DND-41 (cell line): Measurements from ENCODE around the gene ANKRD12.

Experiments used
- ATAC-seq: fragments of 200-7000 bp; cut with Tn5 transposase; 3 replicates; pipeline ENCODE4 v1.9.1; 2021; ENCODE audit warnings: low read depth; ENCODE audit not compliant: insufficient read depth
- DNase-seq: peaks from one replicate; pipeline ENCODE4 v3.0.0-alpha.2; 2020
- H2AFZ ChIP-seq: 2 replicates; pipeline ENCODE4 v1.6.0; 2012; ENCODE audit warnings: low read depth, low read length
- H3K27ac ChIP-seq: 2 replicates; pipeline ENCODE4 v1.5.1; 2012; ENCODE audit warnings: low read length, inconsistent platforms
- H3K27me3 ChIP-seq: fragments of 200-600 bp; sonication (generic); 2 replicates; pipeline ENCODE4 v1.6.0; 2012; ENCODE audit warnings: low read length, mild to moderate bottlenecking, inconsistent platforms; ENCODE audit not compliant: insufficient read depth, poor library complexity
- H3K36me3 ChIP-seq: 2 replicates; pipeline ENCODE4 v1.5.1; 2012; ENCODE audit warnings: low read length, inconsistent platforms; ENCODE audit not compliant: insufficient read depth
- H3K4me1 ChIP-seq: 2 replicates; pipeline ENCODE4 v1.5.1; 2012; ENCODE audit warnings: mild to moderate bottlenecking, low read length; ENCODE audit not compliant: insufficient read depth
- H3K4me2 ChIP-seq: 2 replicates; pipeline ENCODE4 v1.6.0; 2012; ENCODE audit warnings: mild to moderate bottlenecking, moderate library complexity, low read length, inconsistent platforms; ENCODE audit not compliant: insufficient read depth
- H3K4me3 ChIP-seq, 2 experiments: fragments of 200-600 bp in 1 of 2; shearing (Covaris generic) in 1 of 2; 2 replicates each; pipeline ENCODE4 v1.5.1; 2012 to 2016; ENCODE audit warnings: inconsistent platforms in 2 of 2, low read length in 2 of 2, mild to moderate bottlenecking in 2 of 2, low read depth in 1 of 2, moderate library complexity in 1 of 2
- H3K79me2 ChIP-seq: 2 replicates; pipeline ENCODE4 v1.6.0; 2012; ENCODE audit warnings: low read length, inconsistent platforms; ENCODE audit not compliant: insufficient read depth
- H3K9ac ChIP-seq: 2 replicates; pipeline ENCODE4 v1.6.0; 2012; ENCODE audit warnings: low read depth, mild to moderate bottlenecking, inconsistent platforms, low read length, moderate library complexity
- H3K9me3 ChIP-seq: 2 replicates; pipeline ENCODE4 v1.5.1; 2012; ENCODE audit warnings: low read length, moderate library complexity, mild to moderate bottlenecking, inconsistent platforms; ENCODE audit not compliant: insufficient read depth, severe bottlenecking
- H4K20me1 ChIP-seq: 2 replicates; pipeline ENCODE4 v1.6.0; 2012; ENCODE audit warnings: low read length; ENCODE audit not compliant: insufficient read depth
- CTCF ChIP-seq: IDR thresholded peaks from 2 replicates; pipeline ENCODE4 v1.5.1; 2012; ENCODE audit warnings: borderline replicate concordance, low read length, moderate library complexity, mild to moderate bottlenecking; ENCODE audit not compliant: poor library complexity, severe bottlenecking; ENCODE audit errors: extremely low read depth
- EZH2 ChIP-seq: IDR thresholded peaks from 3 replicates; pipeline ENCODE4 v1.6.1; 2012; ENCODE audit warnings: borderline replicate concordance, low read depth, mild to moderate bottlenecking, moderate library complexity, low read length, inconsistent platforms; ENCODE audit not compliant: severe bottlenecking

Gene ANKRD12

GRCh38 chr18:9297007-9297393 lies 160.4 kb downstream of the ANKRD12 start:
- Histone ChIP-seq H3K36me3 (no peaks in the 10 kb centered on the region), H3K4me1 (no peaks in the 10 kb centered on the region), H4K20me1 (no peaks in the 10 kb centered on the region), H3K79me2 (no peaks in the 10 kb centered on the region), H3K27me3 (no peaks in the 10 kb centered on the region), H3K9ac (no peak overlapping the region), H3K4me2 (no peak overlapping the region), H3K27ac (no peak overlapping the region), H2AFZ (no peak overlapping the region), H3K4me3 (no peak overlapping the region), H3K9me3 (peaks cover 6% of the 10 kb centered on the region)
- TF ChIP-seq CTCF (no peak), EZH2 (no peak)
- DNase-seq (no peak), ATAC-seq (no peak)

GRCh38 chr18:9304388-9305070 lies 167.9 kb downstream of the ANKRD12 start:
- TF ChIP-seq CTCF = no peak
- no peak for TF ChIP-seq EZH2
- Histone ChIP-seq H3K9ac (no peak overlapping the region), H3K27me3 (no peaks in the 10 kb centered on the region), H3K4me2 (no peak overlapping the region), H3K36me3 (no peaks in the 10 kb centered on the region), H3K27ac (no peak overlapping the region), H4K20me1 (no peaks in the 10 kb centered on the region), H3K9me3 (peaks cover 6% of the 10 kb centered on the region), H3K4me3 (no peak overlapping the region), H3K79me2 (no peaks in the 10 kb centered on the region), H3K4me1 (no peaks in the 10 kb centered on the region), H2AFZ (no peak overlapping the region)
- ATAC-seq (no peak), DNase-seq (no peak)

GRCh38 chr18:9319333-9319732 lies 182.8 kb downstream of the ANKRD12 start:
- Histone ChIP-seq H3K9me3 (no peaks in the 10 kb centered on the region), H3K4me1 (no peaks in the 10 kb centered on the region), H3K27ac (no peak overlapping the region), H3K27me3 (peaks cover 6% of the 10 kb centered on the region), H3K4me2 (no peak overlapping the region), H3K79me2 (no peaks in the 10 kb centered on the region), H2AFZ (no peak overlapping the region), H3K4me3 (no peak overlapping the region), H4K20me1 (no peaks in the 10 kb centered on the region), H3K36me3 (no peaks in the 10 kb centered on the region), H3K9ac (no peak overlapping the region)
- DNase-seq (no peak), ATAC-seq (no peak)
- no peak for TF ChIP-seq CTCF
- no peak for TF ChIP-seq EZH2
